SU-DHL-6 (cell line): ENCODE measurements around the gene ARHGAP6.

Experiments used
- H2AFZ ChIP-seq: fragments of 200-600 bp; sonication (generic); 2 replicates; pipeline ENCODE4 v1.6.1; 2014; ENCODE audit warnings: low read depth, mild to moderate bottlenecking, moderate library complexity, mixed read lengths, antibody characterized with exemption, low read length; ENCODE audit not compliant: severe bottlenecking
- H3F3A ChIP-seq: fragments of 200-600 bp; shearing (Covaris generic); 2 replicates; pipeline ENCODE4 v1.6.0; 2016; ENCODE audit warnings: antibody characterized with exemption, mild to moderate bottlenecking; ENCODE audit not compliant: insufficient read depth
- H3K27ac ChIP-seq: fragments of 200-600 bp; sonication (generic); 2 replicates; pipeline ENCODE4 v1.5.1; 2016; ENCODE audit warnings: low read depth, mild to moderate bottlenecking, low read length, moderate library complexity, mixed read lengths
- H3K27me3 ChIP-seq: fragments of 200-600 bp; sonication (generic), shearing (Covaris generic); 2 replicates; pipeline ENCODE4 v1.6.0; 2014; ENCODE audit warnings: mild to moderate bottlenecking, low read length
- H3K36me3 ChIP-seq: fragments of 200-600 bp; sonication (generic); 2 replicates; pipeline ENCODE4 v1.6.1; 2014; ENCODE audit warnings: mild to moderate bottlenecking, low read length, mixed read lengths
- H3K4me2 ChIP-seq: fragments of 300-600, 200-600 bp; shearing (Covaris generic), sonication (generic); 2 replicates; pipeline ENCODE4 v1.6.0; 2014; ENCODE audit warnings: low read length, low read depth, mild to moderate bottlenecking; ENCODE audit not compliant: poor library complexity, severe bottlenecking
- H3K4me3 ChIP-seq: fragments of 200-600 bp; sonication (generic); 2 replicates; pipeline ENCODE4 v1.5.1; 2014; ENCODE audit warnings: antibody characterized with exemption, low read length, mild to moderate bottlenecking, mixed read lengths; ENCODE audit not compliant: insufficient read depth, poor library complexity, severe bottlenecking
- H3K79me2 ChIP-seq: fragments of 200-600 bp; sonication (generic); 2 replicates; pipeline ENCODE4 v1.6.1; 2014; ENCODE audit warnings: mild to moderate bottlenecking, low read length, moderate library complexity; ENCODE audit not compliant: insufficient read depth
- H3K9ac ChIP-seq: fragments of 200-600 bp; sonication (generic); 2 replicates; pipeline ENCODE4 v1.7.0; 2014; ENCODE audit warnings: mild to moderate bottlenecking, low read length
- H3K9me2 ChIP-seq: fragments of 200-600 bp; sonication (generic); replicated peaks from 2 replicates; pipeline ENCODE4 v1.6.1; 2014; ENCODE audit warnings: low read length; ENCODE audit not compliant: insufficient read depth
- H3K9me3 ChIP-seq: fragments of 200-600 bp; sonication (generic); 2 replicates; pipeline ENCODE4 v1.6.1; 2014; ENCODE audit warnings: low read length, mixed read lengths; ENCODE audit not compliant: insufficient read depth
- H4K20me1 ChIP-seq: fragments of 200-600 bp; sonication (generic); 2 replicates; pipeline ENCODE4 v1.6.1; 2014; ENCODE audit warnings: low read depth, mild to moderate bottlenecking, antibody characterized with exemption, low read length, moderate library complexity, mixed read lengths
- CTCF ChIP-seq: fragments of 200-600 bp; sonication (generic); IDR thresholded peaks from one replicate; pipeline ENCODE4 v1.5.1; 2017; ENCODE audit warnings: antibody characterized with exemption, mild to moderate bottlenecking, low read length, moderate library complexity; ENCODE audit not compliant: insufficient read depth, poor library complexity, severe bottlenecking
- EZH2phosphoT487 ChIP-seq: fragments of 200-600 bp; sonication (generic), shearing (Covaris generic); conservative IDR thresholded peaks from 2 replicates; pipeline ENCODE4 v1.6.1; 2018; ENCODE audit warnings: mild to moderate bottlenecking, antibody characterized with exemption, low read length, moderate library complexity, mixed read lengths

The ARHGAP6 gene

GRCh38 chrX:11420851-11421250, 244.9 kb downstream of the ARHGAP6 start:
- Histone ChIP-seq H3K27me3 (no peaks in the 10 kb centered on the region), H3K4me2 (no peak overlapping the region), H3K27ac (no peak overlapping the region), H3K4me3 (no peak overlapping the region), H3K79me2 (no peaks in the 10 kb centered on the region), H3K9ac (no peak overlapping the region), H4K20me1 (no peaks in the 10 kb centered on the region), H3K9me2 (no peaks in the 10 kb centered on the region), H3K36me3 (no peaks in the 10 kb centered on the region), H3K9me3 (no peaks in the 10 kb centered on the region), H3F3A (no peaks in the 10 kb centered on the region), H2AFZ (no peak overlapping the region)
- TF ChIP-seq CTCF (no peak), EZH2phosphoT487 (no peak)

- H4K20me1 ChIP-seq = no peaks in the 10 kb centered on the region
- TF ChIP-seq EZH2phosphoT487 = no peak
- TF ChIP-seq CTCF = no peak
- H3K4me3 ChIP-seq = no peak overlapping the region
- no peak overlapping the region for H2AFZ ChIP-seq
- no peaks in the 10 kb centered on the region for H3F3A ChIP-seq
- H3K9me2 ChIP-seq = no peaks in the 10 kb centered on the region
- no peaks in the 10 kb centered on the region for H3K9me3 ChIP-seq
- no peaks in the 10 kb centered on the region for H3K79me2 ChIP-seq
- H3K9ac ChIP-seq = no peak overlapping the region
- H3K4me2 ChIP-seq = no peak overlapping the region
- H3K27me3 ChIP-seq = no peaks in the 10 kb centered on the region
- no peak overlapping the region for H3K27ac ChIP-seq
- no peaks in the 10 kb centered on the region for H3K36me3 ChIP-seq
These were observed 246.6 kb downstream of the ARHGAP6 start for GRCh38 chrX:11419102-11419501.

- no peak for TF ChIP-seq CTCF
- no peak for TF ChIP-seq EZH2phosphoT487
- Histone ChIP-seq H3K27me3 (no peaks in the 10 kb centered on the region), H3K9ac (no peak overlapping the region), H2AFZ (no peak overlapping the region), H3F3A (no peaks in the 10 kb centered on the region), H3K4me3 (no peak overlapping the region), H4K20me1 (no peaks in the 10 kb centered on the region), H3K9me2 (no peaks in the 10 kb centered on the region), H3K27ac (no peak overlapping the region), H3K9me3 (no peaks in the 10 kb centered on the region), H3K4me2 (peak overlapping the region; percentile 7), H3K36me3 (no peaks in the 10 kb centered on the region), H3K79me2 (no peaks in the 10 kb centered on the region)
These were observed 249.1 kb downstream of the ARHGAP6 start for GRCh38 chrX:11416600-11416999.
